Loucy (cell line): ENCODE results near the gene DIP2B.
A peak's percentile ranks its signal among the peaks of the same experiment; 100 is the strongest.

ENCODE experiments used
- H2AFZ ChIP-seq: fragments of 200-600 bp; sonication (generic); 2 replicates; pipeline ENCODE4 v1.6.0; 2016; ENCODE audit warnings: antibody characterized with exemption, mild to moderate bottlenecking, low read length, moderate library complexity
- H3F3A ChIP-seq: fragments of 200-600 bp; 2 replicates; pipeline ENCODE4 v1.6.0; 2016; ENCODE audit warnings: antibody characterized with exemption, low read depth, mild to moderate bottlenecking
- H3K27me3 ChIP-seq: fragments of 200-600 bp; sonication (generic); 2 replicates; pipeline ENCODE4 v1.6.1; 2014; ENCODE audit warnings: low read length, mild to moderate bottlenecking; ENCODE audit not compliant: insufficient read depth, poor library complexity, severe bottlenecking
- H3K36me3 ChIP-seq: fragments of 200-600 bp; sonication (generic); 2 replicates; pipeline ENCODE4 v1.6.1; 2016; ENCODE audit warnings: low read length; ENCODE audit not compliant: insufficient read depth
- H3K4me1 ChIP-seq: fragments of 200-600 bp; sonication (generic); 2 replicates; pipeline ENCODE4 v1.5.1; 2014; ENCODE audit warnings: low read length, mild to moderate bottlenecking; ENCODE audit not compliant: insufficient read depth, poor library complexity, severe bottlenecking
- H3K4me2 ChIP-seq: fragments of 200-600 bp; sonication (generic); 2 replicates; pipeline ENCODE4 v1.6.0; 2014; ENCODE audit warnings: antibody characterized with exemption, low read length, low read depth, mild to moderate bottlenecking; ENCODE audit not compliant: poor library complexity, severe bottlenecking
- H3K4me3 ChIP-seq: fragments of 200-600 bp; sonication (generic); 2 replicates; pipeline ENCODE4 v1.5.1; 2014; ENCODE audit warnings: low read length, mild to moderate bottlenecking, mixed read lengths; ENCODE audit not compliant: poor library complexity, severe bottlenecking
- H3K79me2 ChIP-seq: fragments of 200-600 bp; sonication (generic); 2 replicates; pipeline ENCODE4 v1.6.1; 2014; ENCODE audit warnings: low read length; ENCODE audit not compliant: insufficient read depth
- H3K9ac ChIP-seq: fragments of 200-600 bp; sonication (generic); 2 replicates; pipeline ENCODE4 v1.6.0; 2014; ENCODE audit warnings: mild to moderate bottlenecking, low read depth, low read length, moderate library complexity; ENCODE audit not compliant: poor library complexity, severe bottlenecking
- H3K9me2 ChIP-seq: fragments of 200-600 bp; sonication (generic); replicated peaks from 2 replicates; pipeline ENCODE4 v1.6.1; 2016; ENCODE audit warnings: low read depth, low read length, mixed read lengths
- H3K9me3 ChIP-seq: fragments of 200-600 bp; sonication (generic); 2 replicates; pipeline ENCODE4 v1.6.1; 2014; ENCODE audit warnings: mild to moderate bottlenecking, antibody characterized with exemption, low read length, low read depth; ENCODE audit not compliant: insufficient read depth
- H4K20me1 ChIP-seq: fragments of 200-600 bp; sonication (generic); 2 replicates; pipeline ENCODE4 v1.6.0; 2014; ENCODE audit warnings: antibody characterized with exemption, low read length, mild to moderate bottlenecking; ENCODE audit not compliant: insufficient read depth, poor library complexity, severe bottlenecking
- CTCF ChIP-seq: fragments of 200-600 bp; sonication (generic); conservative IDR thresholded peaks from 2 replicates; pipeline ENCODE4 v1.5.1; 2014; ENCODE audit warnings: mild to moderate bottlenecking, antibody characterized with exemption, low read length
- EZH2phosphoT487 ChIP-seq: fragments of 200-600 bp; IDR thresholded peaks from 2 replicates; pipeline ENCODE4 v1.6.1; 2018; ENCODE audit warnings: antibody characterized with exemption, mild to moderate bottlenecking, moderate library complexity, borderline replicate concordance

DIP2B gene

GRCh38 chr12:50642035-50642451 lies 137.3 kb downstream of the DIP2B start:
- peak overlapping the region; percentile 34 for H3K4me3 ChIP-seq
- TF ChIP-seq EZH2phosphoT487 (no peak), CTCF (no peak)
- H3K36me3 ChIP-seq: peaks cover 19% of the 10 kb centered on the region; the same call in 1 of the 2 replicates
- no peaks in the 10 kb centered on the region for H4K20me1 ChIP-seq
- peaks cover 16% of the 10 kb centered on the region for H3K79me2 ChIP-seq
- H3K9me2 ChIP-seq: no peaks in the 10 kb centered on the region
- H2AFZ ChIP-seq: no peak overlapping the region; the same call in 1 of the 2 replicates
- no peaks in the 10 kb centered on the region for H3K9me3 ChIP-seq
- H3K4me1 ChIP-seq: peaks cover 51% of the 10 kb centered on the region
- H3K27me3 ChIP-seq: no peaks in the 10 kb centered on the region
- peak overlapping the region; percentile 68 for H3K4me2 ChIP-seq
- H3K9ac ChIP-seq: peak overlapping the region; percentile 53
- peaks cover 16% of the 10 kb centered on the region; the same call in 1 of the 2 replicates for H3F3A ChIP-seq

- Histone ChIP-seq H3K9me2 (no peaks in the 10 kb centered on the region), H3K4me3 (no peak overlapping the region), H3K79me2 (peaks cover 16% of the 10 kb centered on the region), H3K9ac (peak overlapping the region; percentile 53), H3K36me3 (peaks cover 19% of the 10 kb centered on the region; the same call in 1 of the 2 replicates), H3F3A (peaks cover 16% of the 10 kb centered on the region; the same call in 1 of the 2 replicates), H2AFZ (no peak overlapping the region), H3K9me3 (no peaks in the 10 kb centered on the region), H3K27me3 (no peaks in the 10 kb centered on the region), H3K4me2 (no peak overlapping the region), H4K20me1 (no peaks in the 10 kb centered on the region), H3K4me1 (peaks cover 43% of the 10 kb centered on the region)
- no peak for TF ChIP-seq EZH2phosphoT487
- TF ChIP-seq CTCF: no peak
Observed at GRCh38 chr12:50642761-50643160, 138.0 kb downstream of the DIP2B start.

GRCh38 chr12:50647031-50647430 lies 142.2 kb downstream of the DIP2B start:
- H4K20me1 ChIP-seq: no peaks in the 10 kb centered on the region
- 0 out of 2 replicates have a peak, but pooled peaks cover 4% of the 10 kb centered on the region for H3K79me2 ChIP-seq

More at GRCh38 chr12:50647031-50647430, 142.2 kb downstream of the DIP2B start:
- Histone ChIP-seq H3K9ac (no peak overlapping the region), H3K36me3 (peaks cover 22% of the 10 kb centered on the region; the same call in 1 of the 2 replicates), H3K9me2 (no peaks in the 10 kb centered on the region), H3K4me3 (no peak overlapping the region), H3K4me1 (peaks cover 7% of the 10 kb centered on the region), H3K27me3 (no peaks in the 10 kb centered on the region), H3F3A (peaks cover 3% of the 10 kb centered on the region; the same call in 1 of the 2 replicates), H3K4me2 (no peak overlapping the region), H2AFZ (no peak overlapping the region), H3K9me3 (no peaks in the 10 kb centered on the region)
- no peak for TF ChIP-seq CTCF
- TF ChIP-seq EZH2phosphoT487: no peak
